HepG2 (cell line): ENCODE data around the gene TAF12. TPM values are rescaled to one million over a fixed set of nuclear protein-coding genes. Genes with fewer than 3 reads are reported as not detected.

ENCODE experiments used
- MIXL1 ChIP-seq: IDR thresholded peaks from 2 replicates; pipeline ENCODE4 v1.6.1; 2016
- RBFOX2 ChIP-seq: fragments of 200-400 bp; formaldehyde crosslinking; IDR thresholded peaks from 2 replicates; pipeline ENCODE4 v1.6.1; 2017; ENCODE audit warnings: low read depth, mild to moderate bottlenecking, low read length
- SMAD9 ChIP-seq: sonication (generic); formaldehyde crosslinking; IDR thresholded peaks from 2 replicates; pipeline ENCODE4 v1.5.1; 2020; ENCODE audit warnings: mild to moderate bottlenecking, missing genetic modification reagents
- THRA ChIP-seq: sonication (generic); formaldehyde crosslinking; IDR thresholded peaks from 2 replicates; pipeline ENCODE4 v1.4.0; 2020; ENCODE audit warnings: missing genetic modification reagents, borderline replicate concordance
- YEATS2 ChIP-seq: sonication (generic); formaldehyde crosslinking; IDR thresholded peaks from 2 replicates; pipeline ENCODE4 v1.4.0; 2020; ENCODE audit warnings: missing genetic modification reagents, borderline replicate concordance
- ZBTB25 ChIP-seq: IDR thresholded peaks from 2 replicates; pipeline ENCODE4 v1.6.1; 2018; ENCODE audit warnings: missing genetic modification reagents
- ZEB1 ChIP-seq: IDR thresholded peaks from 2 replicates; pipeline ENCODE4 v1.6.1; 2012; ENCODE audit warnings: mild to moderate bottlenecking, low read depth, inconsistent platforms; ENCODE audit not compliant: insufficient replicate concordance
- ZNF362 ChIP-seq: sonication (generic); formaldehyde crosslinking; IDR thresholded peaks from 2 replicates; pipeline ENCODE4 v1.4.0; 2020; ENCODE audit warnings: missing genetic modification reagents, mild to moderate bottlenecking, borderline replicate concordance
- ZNF549 ChIP-seq: sonication (generic); formaldehyde crosslinking; IDR thresholded peaks from 2 replicates; pipeline ENCODE4 v1.5.0; 2020; ENCODE audit warnings: missing genetic modification reagents
- ZNF660 ChIP-seq: sonication (generic); formaldehyde crosslinking; IDR thresholded peaks from 2 replicates; pipeline ENCODE4 v1.5.1; 2020; ENCODE audit warnings: mild to moderate bottlenecking, low read depth, missing genetic modification reagents, borderline replicate concordance
- ZSCAN21 ChIP-seq: sonication (generic); formaldehyde crosslinking; IDR thresholded peaks from 2 replicates; pipeline ENCODE4 v1.8.0; 2022; ENCODE audit warnings: mild to moderate bottlenecking, missing genetic modification reagents, moderate library complexity, borderline replicate concordance
- polyA plus RNA-seq, 8 experiments: library from polyadenylated mRNA; depleted of rRNA in 3 of 8; stranded (reverse) in 7 of 8; unstranded in 1 of 8; fragments of >200 nt; fragmentation: Illumina TruSeq in 4 of 8; extraction: Trizol in 4 of 8; gene quantifications; 2 replicates each; pipeline versions ENCODE4 v1.2.1 to v1.2.3, GENCODE V29; 2011 to 2016; ENCODE audit warnings: low read depth in 4 of 8, missing spikeins in 1 of 8, mixed read lengths in 1 of 8; ENCODE audit not compliant: insufficient read depth in 1 of 8
- total RNA-seq, 5 experiments: library from RNA; depleted of rRNA; stranded (reverse); fragments of >200 nt; fragmentation: Illumina TruSeq; extraction: Trizol; gene quantifications; 2 replicates each; pipeline ENCODE4 v1.2.3, GENCODE V29; 2016; ENCODE audit warnings: low read depth in 1 of 5
- TF ChIP-seq, protein P1 (sequence below): sonication (generic); formaldehyde crosslinking; IDR thresholded peaks from 2 replicates; pipeline ENCODE4 v1.4.0; 2020; ENCODE audit warnings: missing genetic modification reagents, mild to moderate bottlenecking, borderline replicate concordance
- TF ChIP-seq, protein P2 (sequence below): sonication (generic); formaldehyde crosslinking; IDR thresholded peaks from 2 replicates; pipeline ENCODE4 v1.5.1; 2020; ENCODE audit warnings: missing genetic modification reagents, mild to moderate bottlenecking, borderline replicate concordance

Gene TAF12
- total and polyA plus RNA-seq, 2 of the 13 experiments (the other 11 are each of a cell fraction or from before 2014, with no cell fraction given) = 16.3 to 17.1 TPM

DNA sequence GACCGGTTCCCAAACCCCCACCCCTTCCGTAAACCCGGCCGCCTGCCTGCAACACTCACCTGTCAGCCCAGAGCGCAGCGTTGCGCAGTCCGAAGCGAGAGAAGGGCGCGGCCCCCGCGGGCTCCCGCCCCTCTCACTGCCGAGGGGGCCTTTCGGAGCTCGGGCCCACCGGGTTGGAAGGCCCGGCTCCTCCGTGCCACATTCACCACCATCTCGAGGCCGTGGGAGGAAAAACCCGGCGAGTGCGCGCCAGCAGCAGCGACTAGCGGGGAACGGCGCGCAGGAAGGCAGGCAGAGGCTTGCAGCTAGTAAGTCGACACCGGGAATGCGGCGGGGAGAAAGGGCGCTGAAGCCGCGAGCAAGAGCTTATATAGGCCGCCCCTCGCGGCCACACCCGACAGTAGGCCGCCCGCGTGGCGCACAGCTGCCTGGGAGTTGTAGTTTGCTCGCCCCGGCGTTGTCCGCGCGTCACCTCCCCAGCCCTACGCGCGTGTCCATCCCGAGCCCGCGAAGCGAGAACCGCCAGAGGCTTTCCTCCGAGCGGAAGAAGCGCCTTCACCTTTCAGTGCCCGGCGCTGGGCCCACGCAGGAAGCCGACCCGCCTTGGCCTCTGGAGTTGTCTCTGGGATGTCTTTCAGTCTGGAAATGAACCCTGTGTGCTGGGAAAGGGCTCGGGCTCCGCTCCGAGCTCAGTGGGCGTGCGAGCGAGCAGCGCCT is 61.2 kb downstream of the TAF12 start (continued):
- TF ChIP-seq, protein P1, sequence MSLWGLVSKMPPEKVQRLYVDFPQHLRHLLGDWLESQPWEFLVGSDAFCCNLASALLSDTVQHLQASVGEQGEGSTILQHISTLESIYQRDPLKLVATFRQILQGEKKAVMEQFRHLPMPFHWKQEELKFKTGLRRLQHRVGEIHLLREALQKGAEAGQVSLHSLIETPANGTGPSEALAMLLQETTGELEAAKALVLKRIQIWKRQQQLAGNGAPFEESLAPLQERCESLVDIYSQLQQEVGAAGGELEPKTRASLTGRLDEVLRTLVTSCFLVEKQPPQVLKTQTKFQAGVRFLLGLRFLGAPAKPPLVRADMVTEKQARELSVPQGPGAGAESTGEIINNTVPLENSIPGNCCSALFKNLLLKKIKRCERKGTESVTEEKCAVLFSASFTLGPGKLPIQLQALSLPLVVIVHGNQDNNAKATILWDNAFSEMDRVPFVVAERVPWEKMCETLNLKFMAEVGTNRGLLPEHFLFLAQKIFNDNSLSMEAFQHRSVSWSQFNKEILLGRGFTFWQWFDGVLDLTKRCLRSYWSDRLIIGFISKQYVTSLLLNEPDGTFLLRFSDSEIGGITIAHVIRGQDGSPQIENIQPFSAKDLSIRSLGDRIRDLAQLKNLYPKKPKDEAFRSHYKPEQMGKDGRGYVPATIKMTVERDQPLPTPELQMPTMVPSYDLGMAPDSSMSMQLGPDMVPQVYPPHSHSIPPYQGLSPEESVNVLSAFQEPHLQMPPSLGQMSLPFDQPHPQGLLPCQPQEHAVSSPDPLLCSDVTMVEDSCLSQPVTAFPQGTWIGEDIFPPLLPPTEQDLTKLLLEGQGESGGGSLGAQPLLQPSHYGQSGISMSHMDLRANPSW (CRISPR knock-in tag) = peak; percentile 82; the same call in 1 of the 2 replicates
- TF ChIP-seq ZBTB25 (CRISPR knock-in tag) = no peak
- peak; percentile 98 for TF ChIP-seq YEATS2
- TF ChIP-seq, protein P2, sequence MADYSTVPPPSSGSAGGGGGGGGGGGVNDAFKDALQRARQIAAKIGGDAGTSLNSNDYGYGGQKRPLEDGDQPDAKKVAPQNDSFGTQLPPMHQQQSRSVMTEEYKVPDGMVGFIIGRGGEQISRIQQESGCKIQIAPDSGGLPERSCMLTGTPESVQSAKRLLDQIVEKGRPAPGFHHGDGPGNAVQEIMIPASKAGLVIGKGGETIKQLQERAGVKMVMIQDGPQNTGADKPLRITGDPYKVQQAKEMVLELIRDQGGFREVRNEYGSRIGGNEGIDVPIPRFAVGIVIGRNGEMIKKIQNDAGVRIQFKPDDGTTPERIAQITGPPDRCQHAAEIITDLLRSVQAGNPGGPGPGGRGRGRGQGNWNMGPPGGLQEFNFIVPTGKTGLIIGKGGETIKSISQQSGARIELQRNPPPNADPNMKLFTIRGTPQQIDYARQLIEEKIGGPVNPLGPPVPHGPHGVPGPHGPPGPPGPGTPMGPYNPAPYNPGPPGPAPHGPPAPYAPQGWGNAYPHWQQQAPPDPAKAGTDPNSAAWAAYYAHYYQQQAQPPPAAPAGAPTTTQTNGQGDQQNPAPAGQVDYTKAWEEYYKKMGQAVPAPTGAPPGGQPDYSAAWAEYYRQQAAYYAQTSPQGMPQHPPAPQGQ (CRISPR knock-in tag) = no peak
- 0 out of 2 replicates have a peak, but pooled peaks have one; percentile 19 for TF ChIP-seq SMAD9 (CRISPR knock-in tag)
- 0 out of 2 replicates have a peak, but pooled peaks have one; percentile 51 for TF ChIP-seq ZNF660
- 0 out of 2 replicates have a peak, but pooled peaks have one; percentile 26 for TF ChIP-seq ZNF549 (CRISPR knock-in tag)
- TF ChIP-seq ZEB1 = peak; percentile 61
- peak; percentile 51; the same call in 1 of the 2 replicates for TF ChIP-seq THRA
- TF ChIP-seq ZSCAN21 (CRISPR knock-in tag) = peak; percentile 93
- peak; percentile 100 for TF ChIP-seq RBFOX2
- peak; percentile 56; the same call in 1 of the 2 replicates for TF ChIP-seq ZNF362 (CRISPR knock-in tag)
- peak; percentile 42; the same call in 1 of the 2 replicates for TF ChIP-seq MIXL1 (CRISPR knock-in tag)
